Daoy (cell line): ENCODE results near the gene PSMD4. TPM values are rescaled to one million over a fixed set of nuclear protein-coding genes. Genes with fewer than 3 reads are reported as not detected.
A peak's percentile ranks its signal among the peaks of the same experiment; 100 is the strongest.
"Not testable (repeated sequence)": the region's sequence is repeated elsewhere in the genome, so short reads cannot be mapped to it uniquely, and the experiment has no call there.

Source experiments
- DNase-seq: peaks from one replicate; pipeline ENCODE4 v3.0.0-alpha.2; 2015; ENCODE audit warnings: low read depth
- total RNA-seq: library from RNA; depleted of rRNA; stranded (reverse); fragments of >200 nt; shearing (Covaris generic); gene quantifications from 2 replicates; pipeline ENCODE4 v1.2.3, GENCODE V29; 2014

The PSMD4 gene
- total RNA-seq, 1 experiment from 2014 or later = 412 TPM

DNA sequence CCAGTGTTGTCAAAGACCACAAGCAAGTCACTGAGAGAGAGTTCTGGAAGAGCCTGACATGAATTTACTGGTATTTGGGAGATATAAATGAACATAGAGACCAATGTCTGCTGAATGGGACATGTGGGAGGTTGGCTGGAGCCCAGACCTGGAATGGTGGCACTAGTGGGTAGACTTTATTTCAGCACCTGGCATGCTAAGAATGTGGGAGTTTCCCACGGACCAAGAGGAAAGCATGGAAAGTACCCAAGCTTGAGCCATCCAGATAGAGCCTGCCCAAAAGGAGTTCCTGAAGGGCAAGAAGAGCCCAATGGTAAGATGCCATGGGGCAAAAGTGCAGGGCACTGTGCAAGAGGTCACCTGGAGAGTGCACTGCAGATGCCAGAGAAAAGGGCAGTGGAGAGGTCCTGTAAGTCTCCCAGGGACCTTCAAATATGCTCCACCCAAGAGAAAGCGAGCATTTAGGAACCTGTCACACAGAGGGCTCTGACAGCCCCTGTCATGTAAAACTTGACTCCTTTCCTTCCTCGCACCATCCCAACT lies 19.5 kb downstream of the PSMD4 start:
- no peak for DNase-seq

DNA sequence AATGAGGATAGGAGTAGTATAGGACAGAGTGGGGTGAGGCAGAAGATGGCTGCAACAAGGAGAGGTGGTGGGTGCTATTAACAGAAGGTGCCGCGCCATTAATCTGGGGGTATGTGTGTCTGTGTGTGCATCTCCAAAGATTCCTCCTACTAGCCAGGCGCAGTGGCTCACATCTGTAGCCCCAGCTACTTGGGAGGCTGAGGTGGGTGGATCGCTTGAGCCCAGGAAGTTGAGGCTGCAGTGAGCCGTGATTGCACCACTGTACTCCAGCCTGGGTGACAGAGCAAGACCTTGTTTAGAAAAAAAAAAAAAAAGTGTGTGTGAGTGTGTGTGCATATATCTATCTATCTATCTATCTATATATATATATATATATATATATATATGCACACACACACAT lies 20.8 kb downstream of the PSMD4 start:
- DNase-seq = not testable (repeated sequence)

DNA sequence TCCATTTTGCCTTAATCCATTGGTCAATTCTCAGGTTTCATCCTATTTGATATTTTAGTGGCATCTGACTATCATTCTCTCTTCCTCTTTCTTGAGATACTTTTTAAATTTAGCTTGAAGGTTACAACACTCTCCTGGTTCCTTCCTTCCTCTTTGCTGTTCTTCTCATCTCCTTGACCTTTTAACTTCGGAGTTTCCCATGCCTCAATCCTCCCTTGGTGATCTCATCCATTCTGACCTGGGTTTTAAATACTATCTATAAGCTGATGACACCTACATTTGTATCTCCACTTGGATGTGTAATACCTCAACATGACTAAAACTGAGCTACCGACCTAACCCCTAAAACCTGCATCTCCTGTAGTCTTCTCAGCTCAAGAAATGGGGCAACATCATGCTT lies 22.7 kb downstream of the PSMD4 start:
- no peak for DNase-seq

DNA sequence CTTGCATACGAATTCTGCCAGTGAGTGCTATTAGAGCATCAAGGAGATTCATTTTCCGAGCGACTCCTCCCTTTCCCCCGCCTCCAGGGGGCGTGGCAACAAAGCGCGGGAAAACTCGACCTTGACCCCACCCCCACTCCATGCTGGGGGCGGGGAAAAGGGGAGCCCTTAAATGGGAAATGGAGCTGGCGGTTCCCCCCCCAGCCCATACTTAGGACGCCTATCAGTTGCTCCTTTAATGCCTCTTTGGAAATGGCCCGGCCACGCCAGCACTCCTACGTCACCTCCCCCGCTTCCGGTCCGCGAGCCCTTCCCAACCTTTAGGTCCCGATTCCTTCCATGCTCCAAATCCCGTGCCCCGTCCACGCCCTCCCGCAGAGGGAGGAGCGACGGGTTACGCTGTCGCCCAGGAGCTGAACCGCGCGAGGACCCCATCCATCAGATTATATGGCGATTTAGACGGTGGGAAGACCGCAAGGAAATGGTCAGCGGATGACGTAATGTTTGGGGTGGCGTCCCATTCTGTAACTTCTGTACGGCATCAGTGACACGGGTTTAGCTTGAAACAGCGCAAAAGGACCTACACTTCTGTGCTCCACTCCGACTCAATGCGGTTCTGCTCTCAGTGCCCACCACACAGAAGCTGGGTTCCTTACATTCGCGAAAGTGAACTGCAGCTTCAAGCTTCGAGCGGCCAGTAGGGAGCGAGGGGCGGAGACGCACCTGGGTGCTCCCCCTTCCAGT lies 26.9 kb downstream of the PSMD4 start:
- peak; percentile 97 for DNase-seq

DNA sequence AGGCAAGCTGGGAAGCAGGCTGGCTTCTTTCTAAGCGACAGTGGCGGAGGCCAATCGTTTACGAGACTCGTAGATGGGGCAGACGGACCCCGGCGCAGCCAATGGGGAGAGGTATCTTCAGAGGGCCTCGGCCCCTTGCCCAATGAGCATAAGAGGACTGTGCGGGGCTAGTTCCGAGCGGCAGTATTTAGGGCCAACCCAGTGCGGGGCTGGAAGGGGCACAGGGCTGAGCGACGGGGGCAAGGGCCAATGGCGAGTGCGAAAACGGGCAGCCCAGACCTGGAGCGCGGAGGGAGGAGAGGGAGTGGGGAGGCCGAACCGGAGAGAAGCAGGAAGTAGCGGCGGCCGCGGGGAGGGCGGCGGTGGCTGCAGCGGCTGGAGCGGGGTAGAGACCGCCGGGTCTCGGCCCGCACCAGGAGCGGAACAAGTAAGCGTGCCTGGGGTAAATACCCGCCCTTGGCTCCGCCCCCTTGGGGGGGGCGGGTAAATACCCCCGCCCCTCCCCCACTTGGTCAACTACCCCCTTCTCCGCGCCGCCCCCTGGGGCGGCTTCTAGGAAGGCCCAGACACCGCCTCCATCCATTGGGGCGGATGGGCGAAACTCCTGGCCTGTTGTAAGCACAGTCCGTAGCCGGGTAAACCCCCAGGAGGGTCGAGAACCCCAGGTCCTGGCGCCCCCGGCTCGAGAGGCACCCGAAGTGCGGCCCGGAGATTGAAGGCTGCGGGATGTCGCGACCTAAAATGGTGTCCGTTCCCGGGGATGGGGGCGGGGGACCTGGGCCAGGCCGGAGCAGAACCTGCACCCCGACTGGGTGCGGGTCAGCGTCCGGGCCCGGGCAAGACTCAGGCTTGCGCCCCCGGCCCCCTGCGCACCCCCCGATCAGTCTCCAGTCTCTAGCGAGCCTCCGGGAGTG lies 27.7 kb downstream of the PSMD4 start, which contains the start of gene ZNF687:
Gene ZNF687, plus strand, starts transcription at position 331 of the 914 bp plus-strand sequence. CDS start 3,993 bp downstream, outside the sequence.
- peak; percentile 100 for DNase-seq

- DNase-seq = peak; percentile 35
Observed at GRCh38 chr1:151282883-151283725, 28.6 kb downstream of the PSMD4 start.

- DNase-seq = no peak
Observed at GRCh38 chr1:151284013-151284577, 29.6 kb downstream of the PSMD4 start.

DNA sequence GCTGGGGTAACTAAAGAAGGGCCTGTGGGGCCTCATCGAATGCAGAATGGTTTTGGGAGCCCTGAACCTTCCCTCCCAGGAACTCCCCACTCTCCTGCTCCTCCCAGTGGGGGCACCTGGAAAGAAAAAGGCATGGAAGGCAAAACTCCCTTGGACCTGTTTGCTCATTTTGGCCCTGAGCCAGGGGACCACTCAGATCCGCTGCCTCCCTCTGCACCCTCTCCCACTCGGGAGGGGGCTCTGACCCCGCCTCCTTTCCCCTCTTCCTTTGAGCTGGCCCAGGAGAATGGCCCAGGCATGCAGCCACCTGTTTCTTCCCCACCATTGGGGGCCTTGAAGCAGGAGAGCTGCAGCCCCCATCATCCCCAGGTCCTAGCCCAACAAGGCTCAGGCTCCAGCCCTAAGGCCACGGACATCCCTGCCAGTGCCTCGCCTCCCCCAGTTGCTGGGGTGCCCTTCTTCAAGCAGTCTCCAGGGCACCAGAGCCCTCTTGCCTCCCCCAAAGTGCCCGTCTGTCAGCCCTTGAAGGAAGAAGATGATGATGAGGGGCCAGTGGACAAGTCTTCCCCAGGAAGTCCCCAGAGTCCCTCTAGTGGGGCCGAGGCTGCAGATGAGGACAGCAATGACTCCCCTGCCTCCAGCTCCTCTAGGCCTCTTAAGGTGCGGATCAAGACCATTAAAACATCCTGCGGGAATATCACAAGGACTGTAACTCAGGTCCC lies 32.2 kb downstream of the PSMD4 start:
- no peak for DNase-seq

DNA sequence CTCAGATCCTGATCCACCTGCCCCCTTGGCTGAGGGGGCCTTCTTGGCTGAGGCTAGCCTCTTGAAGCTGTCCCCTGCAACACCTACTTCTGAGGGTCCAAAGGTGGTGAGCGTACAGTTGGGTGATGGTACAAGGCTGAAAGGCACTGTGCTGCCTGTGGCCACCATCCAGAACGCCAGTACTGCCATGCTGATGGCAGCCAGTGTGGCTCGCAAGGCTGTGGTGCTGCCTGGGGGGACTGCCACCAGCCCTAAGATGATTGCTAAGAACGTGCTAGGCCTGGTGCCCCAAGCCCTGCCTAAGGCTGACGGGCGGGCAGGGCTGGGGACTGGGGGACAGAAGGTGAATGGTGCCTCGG lies 32.8 kb downstream of the PSMD4 start:
- DNase-seq = no peak

DNA sequence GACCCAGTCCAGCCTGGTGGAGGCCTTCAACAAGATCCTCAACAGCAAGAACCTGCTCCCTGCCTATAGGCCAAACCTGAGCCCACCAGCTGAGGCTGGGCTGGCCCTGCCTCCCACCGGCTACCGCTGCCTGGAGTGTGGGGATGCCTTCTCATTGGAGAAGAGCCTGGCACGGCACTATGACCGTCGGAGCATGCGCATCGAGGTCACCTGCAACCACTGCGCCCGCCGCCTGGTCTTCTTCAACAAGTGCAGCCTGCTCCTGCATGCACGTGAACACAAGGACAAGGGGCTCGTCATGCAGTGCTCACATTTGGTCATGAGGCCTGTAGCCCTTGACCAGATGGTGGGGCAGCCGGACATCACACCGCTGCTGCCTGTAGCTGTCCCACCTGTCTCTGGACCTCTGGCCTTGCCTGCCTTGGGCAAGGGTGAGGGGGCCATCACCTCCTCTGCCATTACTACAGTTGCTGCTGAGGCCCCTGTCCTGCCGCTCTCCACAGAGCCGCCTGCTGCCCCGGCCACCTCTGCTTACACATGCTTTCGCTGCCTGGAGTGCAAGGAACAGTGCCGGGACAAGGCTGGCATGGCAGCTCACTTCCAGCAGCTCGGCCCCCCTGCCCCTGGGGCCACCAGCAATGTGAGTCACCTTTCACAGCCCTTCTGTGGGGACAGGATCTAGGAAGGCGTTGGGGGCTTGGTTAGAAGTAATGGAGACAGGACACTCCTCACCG lies 33.4 kb downstream of the PSMD4 start:
- no peak for DNase-seq

DNA sequence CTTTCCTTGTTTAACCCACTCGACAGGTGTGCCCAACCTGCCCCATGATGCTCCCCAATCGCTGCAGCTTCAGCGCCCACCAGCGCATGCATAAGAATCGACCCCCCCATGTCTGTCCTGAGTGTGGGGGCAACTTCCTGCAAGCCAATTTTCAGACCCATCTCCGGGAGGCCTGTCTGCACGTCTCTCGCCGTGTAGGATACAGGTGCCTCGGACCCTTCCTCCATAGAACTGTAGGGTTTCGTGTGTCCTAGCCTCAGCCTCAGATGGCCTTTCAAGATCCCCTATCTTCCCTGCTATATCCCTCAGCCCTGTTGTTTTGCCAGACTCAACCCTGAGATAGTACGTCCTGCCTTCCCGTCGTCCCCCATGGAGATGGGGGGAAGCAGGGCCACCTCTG lies 34.0 kb downstream of the PSMD4 start:
- DNase-seq = no peak

- no peak for DNase-seq
Observed at GRCh38 chr1:151289080-151289935, 34.8 kb downstream of the PSMD4 start.

GRCh38 chr1:151289991-151290708 lies 35.6 kb downstream of the PSMD4 start:
- no peak for DNase-seq

DNA sequence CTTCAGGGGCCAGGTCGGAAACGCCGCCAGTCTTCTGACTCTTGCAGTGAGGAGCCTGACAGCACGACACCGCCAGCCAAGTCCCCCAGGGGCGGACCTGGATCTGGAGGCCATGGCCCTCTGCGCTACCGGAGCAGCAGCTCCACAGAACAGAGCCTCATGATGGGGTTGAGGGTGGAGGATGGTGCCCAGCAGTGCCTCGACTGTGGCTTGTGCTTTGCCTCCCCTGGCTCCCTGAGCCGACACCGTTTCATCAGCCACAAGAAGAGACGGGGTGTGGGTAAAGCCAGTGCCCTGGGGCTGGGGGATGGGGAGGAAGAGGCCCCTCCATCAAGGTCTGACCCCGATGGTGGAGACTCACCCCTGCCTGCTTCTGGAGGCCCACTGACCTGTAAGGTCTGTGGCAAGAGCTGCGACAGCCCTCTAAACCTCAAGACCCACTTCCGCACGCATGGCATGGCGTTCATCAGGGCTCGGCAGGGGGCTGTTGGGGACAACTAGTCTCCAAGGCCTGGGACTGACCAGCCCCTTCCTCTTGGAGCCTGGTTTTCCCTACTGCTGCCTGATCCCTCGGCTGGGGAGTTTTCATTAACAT lies 36.3 kb downstream of the PSMD4 start:
- DNase-seq = no peak

- no peak for DNase-seq
Observed at GRCh38 chr1:151292207-151293030, 37.9 kb downstream of the PSMD4 start.

DNA sequence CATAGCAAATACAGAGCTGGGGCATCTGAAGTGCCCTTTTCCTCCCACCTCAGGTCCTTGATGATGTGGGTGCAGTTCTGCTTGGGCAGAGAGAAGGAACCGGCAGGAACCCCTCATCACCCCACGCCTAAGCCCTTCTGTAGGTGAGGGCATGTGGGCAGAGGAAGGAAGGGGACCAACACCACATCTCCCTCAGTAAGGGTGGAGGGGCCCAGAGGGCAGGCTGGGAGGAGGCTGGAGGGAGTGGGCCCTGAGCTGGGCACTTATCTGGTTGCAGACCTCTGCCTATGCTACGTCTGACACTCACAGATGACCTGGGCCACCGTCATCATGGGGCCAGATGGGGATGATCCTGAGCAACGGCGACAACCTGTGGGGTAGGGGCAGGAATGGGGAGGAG lies 38.6 kb downstream of the PSMD4 start:
- no peak for DNase-seq
